OCI-LY1 (cell line): ENCODE results near the gene RNGTT.

Experiments
- H2AFZ ChIP-seq: fragments of 200-600 bp; sonication (generic), shearing (Covaris generic); 2 replicates; pipeline ENCODE4 v1.6.0; 2014; ENCODE audit warnings: antibody characterized with exemption, mild to moderate bottlenecking, low read length
- H3F3A ChIP-seq: fragments of 200-600 bp; sonication (generic), shearing (Covaris generic); 2 replicates; pipeline ENCODE4 v1.6.0; 2014; ENCODE audit warnings: mild to moderate bottlenecking, antibody characterized with exemption, low read length, moderate library complexity; ENCODE audit not compliant: insufficient read depth
- H3K27ac ChIP-seq: fragments of 200-600 bp; sonication (generic); 2 replicates; pipeline ENCODE4 v1.5.1; 2014; ENCODE audit warnings: low read length, mixed run types, mild to moderate bottlenecking, low read depth; ENCODE audit not compliant: poor library complexity, severe bottlenecking
- H3K27me3 ChIP-seq: fragments of 200-600 bp; sonication (generic); 2 replicates; pipeline ENCODE4 v1.6.0; 2014; ENCODE audit warnings: antibody characterized with exemption, mild to moderate bottlenecking, low read length, moderate library complexity; ENCODE audit not compliant: insufficient read depth
- H3K36me3 ChIP-seq: fragments of 200-600 bp; sonication (generic); 2 replicates; pipeline ENCODE4 v1.6.1; 2014; ENCODE audit warnings: mild to moderate bottlenecking, antibody characterized with exemption, low read length, moderate library complexity, mixed read lengths; ENCODE audit not compliant: insufficient read depth
- H3K4me1 ChIP-seq: fragments of 200-600 bp; sonication (generic); 2 replicates; pipeline ENCODE4 v1.5.1; 2014; ENCODE audit warnings: mild to moderate bottlenecking, low read length, moderate library complexity; ENCODE audit not compliant: insufficient read depth, severe bottlenecking
- H3K4me2 ChIP-seq: fragments of 200-600 bp; sonication (generic), shearing (Covaris generic); 2 replicates; pipeline ENCODE4 v1.6.1; 2014; ENCODE audit warnings: low read length
- H3K4me3 ChIP-seq: fragments of 200-600 bp; sonication (generic); 2 replicates; pipeline ENCODE4 v1.5.1; 2014; ENCODE audit warnings: low read length, low read depth, mild to moderate bottlenecking, mixed read lengths; ENCODE audit not compliant: poor library complexity, severe bottlenecking
- H3K79me2 ChIP-seq: fragments of 200-600 bp; shearing (Covaris generic); 2 replicates; pipeline ENCODE4 v1.6.1; 2016; ENCODE audit warnings: mixed run types, low read length, mixed read lengths; ENCODE audit not compliant: insufficient read depth
- H3K9ac ChIP-seq: fragments of 200-600 bp; sonication (generic), shearing (Covaris generic); 2 replicates; pipeline ENCODE4 v1.6.1; 2014; ENCODE audit warnings: mild to moderate bottlenecking, low read length, mixed read lengths
- H3K9me2 ChIP-seq: fragments of 200-600 bp; sonication (generic), shearing (Covaris generic); 2 replicates; pipeline ENCODE4 v1.6.1; 2014; ENCODE audit warnings: low read depth, mild to moderate bottlenecking, low read length, mixed read lengths
- H3K9me3 ChIP-seq: fragments of 200-600 bp; shearing (Covaris generic); 2 replicates; pipeline ENCODE4 v1.6.1; 2014; ENCODE audit warnings: low read length, mixed read lengths
- H4K20me1 ChIP-seq: fragments of 200-600 bp; sonication (generic), shearing (Covaris generic); 2 replicates; pipeline ENCODE4 v1.6.0; 2016; ENCODE audit warnings: mild to moderate bottlenecking, low read length; ENCODE audit not compliant: insufficient read depth
- CTCF ChIP-seq: fragments of 200-600 bp; sonication (generic), shearing (Covaris generic); IDR thresholded peaks from 2 replicates; pipeline ENCODE4 v1.5.1; 2017; ENCODE audit warnings: mild to moderate bottlenecking, antibody characterized with exemption, low read length, moderate library complexity, mixed read lengths
- EZH2 ChIP-seq: fragments of 200-600 bp; sonication (generic), shearing (Covaris generic); IDR thresholded peaks from 2 replicates; pipeline ENCODE4 v1.8.0; 2017; ENCODE audit warnings: borderline replicate concordance, mixed run types, mild to moderate bottlenecking, antibody characterized with exemption, low read length, moderate library complexity, mixed read lengths

RNGTT gene

GRCh38 chr6:88705601-88706000 lies 257.8 kb downstream of the RNGTT start:
- H3K4me1 ChIP-seq: peaks cover 43% of the 10 kb centered on the region
- TF ChIP-seq CTCF (no peak), EZH2 (no peak)
- H3K4me2 ChIP-seq: peak overlapping the region; percentile 16; the same call in 1 of the 2 replicates

GRCh38 chr6:88704980-88705379 lies 258.4 kb downstream of the RNGTT start:
- Histone ChIP-seq H3K9me3 (no peaks in the 10 kb centered on the region), H3K9ac (peak overlapping the region; percentile 29; the same call in 1 of the 2 replicates), H3K9me2 (no peaks in the 10 kb centered on the region), H4K20me1 (no peaks in the 10 kb centered on the region), H2AFZ (no peak overlapping the region), H3K36me3 (no peaks in the 10 kb centered on the region), H3K4me2 (peak overlapping the region; percentile 16), H3K27me3 (no peaks in the 10 kb centered on the region), H3K27ac (peak overlapping the region; percentile 91), H3K4me1 (peaks cover 43% of the 10 kb centered on the region), H3K4me3 (no peak overlapping the region), H3F3A (peaks cover 7% of the 10 kb centered on the region; the same call in 1 of the 2 replicates), H3K79me2 (no peaks in the 10 kb centered on the region)
- no peak for TF ChIP-seq EZH2
- no peak for TF ChIP-seq CTCF

More at GRCh38 chr6:88705601-88706000, 257.8 kb downstream of the RNGTT start:
- H3K27ac ChIP-seq: peak overlapping the region; percentile 91
- H3K9me3 ChIP-seq: no peaks in the 10 kb centered on the region
- peaks cover 7% of the 10 kb centered on the region; the same call in 1 of the 2 replicates for H3F3A ChIP-seq
- no peaks in the 10 kb centered on the region for H3K27me3 ChIP-seq
- H3K9me2 ChIP-seq: no peaks in the 10 kb centered on the region
- H3K79me2 ChIP-seq: no peaks in the 10 kb centered on the region
- no peaks in the 10 kb centered on the region for H3K36me3 ChIP-seq
- no peak overlapping the region for H3K4me3 ChIP-seq
- H2AFZ ChIP-seq: no peak overlapping the region
- H3K9ac ChIP-seq: peak overlapping the region; percentile 29; the same call in 1 of the 2 replicates
- no peaks in the 10 kb centered on the region for H4K20me1 ChIP-seq

GRCh38 chr6:88702956-88703556 lies 260.4 kb downstream of the RNGTT start:
- Histone ChIP-seq H4K20me1 (no peaks in the 10 kb centered on the region), H2AFZ (no peak overlapping the region), H3F3A (peaks cover 7% of the 10 kb centered on the region; the same call in 1 of the 2 replicates), H3K9me2 (no peaks in the 10 kb centered on the region), H3K36me3 (no peaks in the 10 kb centered on the region), H3K79me2 (no peaks in the 10 kb centered on the region), H3K27ac (no peak overlapping the region), H3K9me3 (no peaks in the 10 kb centered on the region), H3K4me3 (no peak overlapping the region), H3K9ac (no peak overlapping the region), H3K4me1 (peaks cover 38% of the 10 kb centered on the region), H3K27me3 (no peaks in the 10 kb centered on the region), H3K4me2 (no peak overlapping the region)
- TF ChIP-seq CTCF (no peak), EZH2 (no peak)
